ENCODE measurements around the gene IL36B. TPM values are rescaled to one million over a fixed set of nuclear protein-coding genes. Genes with fewer than 3 reads are reported as not detected.

Gene IL36B
- total and polyA plus RNA-seq, 2 donors (not counting 1 experiment from before 2014, with no cell fraction given), result not detected

DNA sequence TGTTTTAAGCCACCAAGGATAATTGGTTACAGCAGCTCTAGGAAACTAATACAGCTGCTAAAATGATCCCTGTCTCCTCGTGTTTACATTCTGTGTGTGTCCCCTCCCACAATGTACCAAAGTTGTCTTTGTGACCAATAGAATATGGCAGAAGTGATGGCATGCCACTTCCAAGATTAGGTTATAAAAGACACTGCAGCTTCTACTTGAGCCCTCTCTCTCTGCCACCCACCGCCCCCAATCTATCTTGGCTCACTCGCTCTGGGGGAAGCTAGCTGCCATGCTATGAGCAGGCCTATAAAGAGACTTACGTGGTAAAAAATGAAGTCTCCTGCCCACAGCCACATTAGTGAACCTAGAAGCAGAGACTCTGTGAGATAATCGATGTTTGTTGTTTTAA lies 11.6 kb upstream of the IL36B start:
- Histone ChIP-seq H3K27ac (ENCODE audit: low read length in 2 of 2) (no peak overlapping the region), H2AFZ (ENCODE audit: insufficient read depth, low read depth, low read length, poor library complexity, severe bottlenecking) (no peak overlapping the region), H3K9me3 (ENCODE audit: control extremely low read depth in 1 of 3, control insufficient read depth in 2 of 3, insufficient read depth in 1 of 3, low read length in 2 of 3) (peaks cover 0 to 6% (median 2%) of the 10 kb centered on the region in 3 donors), H3K4me3 (ENCODE audit: control extremely low read depth in 1 of 5, extremely low read depth in 1 of 5, insufficient read depth in 1 of 5, low read depth in 2 of 5, low read length in 4 of 5) (no peak overlapping the region), H3K4me1 (ENCODE audit: control insufficient read depth in 2 of 2, insufficient read depth in 2 of 2, low read length in 2 of 2) (no peaks in the 10 kb centered on the region), H3K79me2 (ENCODE audit: control insufficient read depth, insufficient read depth, low read length) (no peaks in the 10 kb centered on the region), H3K4me2 (replicated peaks; ENCODE audit: low read depth, low read length, poor library complexity, severe bottlenecking) (no peak overlapping the region), H3K9ac (ENCODE audit: low read length) (no peak overlapping the region), H3K36me3 (replicated peaks in 1 of 2; ENCODE audit: control extremely low read depth in 1 of 2, control insufficient read depth in 1 of 2, extremely low read depth in 1 of 2, insufficient read depth in 2 of 2, low read length in 1 of 2) (no peaks in the 10 kb centered on the region), H3K27me3 (replicated peaks in 1 of 4; ENCODE audit: control extremely low read depth in 1 of 4, control insufficient read depth in 3 of 4, insufficient read depth in 4 of 4, low read length in 3 of 4) (peaks cover 0 to 6% (median 0%) of the 10 kb centered on the region in 4 experiments), H4K20me1 (ENCODE audit: control insufficient read depth, insufficient read depth, low read length, poor library complexity, severe bottlenecking) (no peaks in the 10 kb centered on the region)
- DNase-seq (no peak), ATAC-seq (ENCODE audit: low read depth) (no peak)
- H3K4me3 Mint-ChIP-seq, result no peak overlapping the region
- H3K27ac Mint-ChIP-seq, result no peak overlapping the region
- H3K4me1 Mint-ChIP-seq, result no peaks in the 10 kb centered on the region
- CTCF ChIA-PET, result no interaction called here
- peaks cover 31% of the 10 kb centered on the region for H3K27me3 Mint-ChIP-seq
- TF ChIP-seq, protein P1, sequence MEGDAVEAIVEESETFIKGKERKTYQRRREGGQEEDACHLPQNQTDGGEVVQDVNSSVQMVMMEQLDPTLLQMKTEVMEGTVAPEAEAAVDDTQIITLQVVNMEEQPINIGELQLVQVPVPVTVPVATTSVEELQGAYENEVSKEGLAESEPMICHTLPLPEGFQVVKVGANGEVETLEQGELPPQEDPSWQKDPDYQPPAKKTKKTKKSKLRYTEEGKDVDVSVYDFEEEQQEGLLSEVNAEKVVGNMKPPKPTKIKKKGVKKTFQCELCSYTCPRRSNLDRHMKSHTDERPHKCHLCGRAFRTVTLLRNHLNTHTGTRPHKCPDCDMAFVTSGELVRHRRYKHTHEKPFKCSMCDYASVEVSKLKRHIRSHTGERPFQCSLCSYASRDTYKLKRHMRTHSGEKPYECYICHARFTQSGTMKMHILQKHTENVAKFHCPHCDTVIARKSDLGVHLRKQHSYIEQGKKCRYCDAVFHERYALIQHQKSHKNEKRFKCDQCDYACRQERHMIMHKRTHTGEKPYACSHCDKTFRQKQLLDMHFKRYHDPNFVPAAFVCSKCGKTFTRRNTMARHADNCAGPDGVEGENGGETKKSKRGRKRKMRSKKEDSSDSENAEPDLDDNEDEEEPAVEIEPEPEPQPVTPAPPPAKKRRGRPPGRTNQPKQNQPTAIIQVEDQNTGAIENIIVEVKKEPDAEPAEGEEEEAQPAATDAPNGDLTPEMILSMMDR (IDR thresholded peaks at IDR 0.05), result no peak
- TF ChIP-seq EZH2 (IDR thresholded peaks at IDR 0.05; ENCODE audit: borderline replicate concordance, insufficient read depth, low read depth, low read length, poor library complexity, severe bottlenecking), result no peak
- 92% methylated on average over 2 of the region's 5 CpGs for WGBS (ENCODE audit: insufficient coverage)
- H3K9me3 Mint-ChIP-seq (ENCODE audit: insufficient read depth), result no peaks in the 10 kb centered on the region
- POLR2A ChIA-PET, result no interaction called here
- intact Hi-C loops (cut with micrococcal nuclease), result no loop called here

GRCh38 chr2:113061896-113062770 lies 9.5 kb upstream of the IL36B start:
- Histone ChIP-seq H3K4me2 (replicated peaks; ENCODE audit: low read depth, low read length, poor library complexity, severe bottlenecking) (no peak overlapping the region), H4K20me1 (ENCODE audit: control insufficient read depth, insufficient read depth, low read length, poor library complexity, severe bottlenecking) (no peaks in the 10 kb centered on the region), H3K9ac (ENCODE audit: low read length) (no peak overlapping the region), H3K9me3 (ENCODE audit: control extremely low read depth in 1 of 3, control insufficient read depth in 2 of 3, insufficient read depth in 1 of 3, low read length in 2 of 3) (peaks cover 0 to 6% (median 2%) of the 10 kb centered on the region in 3 donors), H3K27me3 (replicated peaks in 1 of 4; ENCODE audit: control extremely low read depth in 1 of 4, control insufficient read depth in 3 of 4, insufficient read depth in 4 of 4, low read length in 3 of 4) (peaks cover 0 to 6% (median 0%) of the 10 kb centered on the region in 4 experiments), H3K4me3 (ENCODE audit: control extremely low read depth in 1 of 5, extremely low read depth in 1 of 5, insufficient read depth in 1 of 5, low read depth in 2 of 5, low read length in 4 of 5) (no peak overlapping the region), H3K4me1 (ENCODE audit: control insufficient read depth in 2 of 2, insufficient read depth in 2 of 2, low read length in 2 of 2) (no peaks in the 10 kb centered on the region), H2AFZ (ENCODE audit: insufficient read depth, low read depth, low read length, poor library complexity, severe bottlenecking) (no peak overlapping the region), H3K36me3 (replicated peaks in 1 of 2; ENCODE audit: control extremely low read depth in 1 of 2, control insufficient read depth in 1 of 2, extremely low read depth in 1 of 2, insufficient read depth in 2 of 2, low read length in 1 of 2) (no peaks in the 10 kb centered on the region), H3K79me2 (ENCODE audit: control insufficient read depth, insufficient read depth, low read length) (no peaks in the 10 kb centered on the region), H3K27ac (ENCODE audit: low read length in 2 of 2) (no peak overlapping the region)
- POLR2A ChIA-PET, result no interaction called here
- Mint-ChIP-seq H3K27ac (no peak overlapping the region), H3K9me3 (ENCODE audit: insufficient read depth) (no peaks in the 10 kb centered on the region), H3K27me3 (peaks cover 33% of the 10 kb centered on the region), H3K4me1 (no peaks in the 10 kb centered on the region), H3K4me3 (no peak overlapping the region)
- ATAC-seq (ENCODE audit: low read depth) (no peak), DNase-seq (no peak)
- no peak for TF ChIP-seq EZH2 (IDR thresholded peaks at IDR 0.05; ENCODE audit: borderline replicate concordance, insufficient read depth, low read depth, low read length, poor library complexity, severe bottlenecking)
- TF ChIP-seq, protein P1 (IDR thresholded peaks at IDR 0.05), result no peak
- intact Hi-C loops (cut with micrococcal nuclease), result no loop called here
- CTCF ChIA-PET, result no interaction called here
- 93% methylated on average over 17 of the region's 18 CpGs for WGBS (ENCODE audit: insufficient coverage)
